Fibroblast of skin of right quadriceps (primary cell): ENCODE data around the gene ZNF652.
"Not testable (repeated sequence)": the region's sequence is repeated elsewhere in the genome, so short reads cannot be mapped to it uniquely, and the experiment has no call there.

Source experiments
- DNase-seq: peaks from one replicate; pipeline ENCODE4 v3.0.0-alpha.2; 2013

Gene ZNF652

GRCh38 chr17:49384951-49385350, 22.9 kb upstream of the ZNF652 start:
- no peak for DNase-seq

GRCh38 chr17:49383060-49383459, 21.0 kb upstream of the ZNF652 start:
- no peak for DNase-seq

GRCh38 chr17:49382556-49382955, 20.5 kb upstream of the ZNF652 start:
- DNase-seq: no peak

- no peak for DNase-seq
Measured at GRCh38 chr17:49381793-49382192, 19.7 kb upstream of the ZNF652 start.

GRCh38 chr17:49381033-49381432, 19.0 kb upstream of the ZNF652 start:
- no peak for DNase-seq

GRCh38 chr17:49379926-49380325, 17.9 kb upstream of the ZNF652 start:
- DNase-seq: no peak

- DNase-seq: no peak
Measured at GRCh38 chr17:49378311-49378710, 16.3 kb upstream of the ZNF652 start.

GRCh38 chr17:49375544-49375943, 13.5 kb upstream of the ZNF652 start:
- no peak for DNase-seq

- DNase-seq: no peak
Measured at GRCh38 chr17:49373115-49373514, 11.1 kb upstream of the ZNF652 start.

GRCh38 chr17:49372425-49372824, 10.4 kb upstream of the ZNF652 start:
- no peak for DNase-seq

- no peak for DNase-seq
Measured at GRCh38 chr17:49370971-49371834, 9.2 kb upstream of the ZNF652 start.

GRCh38 chr17:49369760-49370159, 7.7 kb upstream of the ZNF652 start:
- DNase-seq: no peak

- DNase-seq: no peak
Measured at GRCh38 chr17:49369089-49369488, 7.0 kb upstream of the ZNF652 start.

- DNase-seq: no peak
Measured at GRCh38 chr17:49365667-49366066, 3.6 kb upstream of the ZNF652 start.

- DNase-seq: not testable (repeated sequence)
Measured at GRCh38 chr17:49365126-49365525, 3.1 kb upstream of the ZNF652 start.

- no peak for DNase-seq
Measured at GRCh38 chr17:49364119-49364518, 2.1 kb upstream of the ZNF652 start.

- DNase-seq: no peak
Measured at GRCh38 chr17:49363251-49363650, 1.2 kb upstream of the ZNF652 start.

GRCh38 chr17:49362723-49363117, 670 bp upstream of the ZNF652 start:
- DNase-seq: no peak

GRCh38 chr17:49361129-49361901, 735 bp downstream of the ZNF652 start:
- DNase-seq: peak; percentile 33

GRCh38 chr17:49360796-49361128, 1.3 kb downstream of the ZNF652 start:
- DNase-seq: no peak

- DNase-seq: no peak
Measured at GRCh38 chr17:49359990-49360795, 1.9 kb downstream of the ZNF652 start.

GRCh38 chr17:49358641-49359247, 3.3 kb downstream of the ZNF652 start:
- DNase-seq: no peak

- no peak for DNase-seq
Measured at GRCh38 chr17:49357516-49357915, 4.5 kb downstream of the ZNF652 start.
